ENCODE results near the gene RAP1GDS1.

The RAP1GDS1 gene

DNA sequence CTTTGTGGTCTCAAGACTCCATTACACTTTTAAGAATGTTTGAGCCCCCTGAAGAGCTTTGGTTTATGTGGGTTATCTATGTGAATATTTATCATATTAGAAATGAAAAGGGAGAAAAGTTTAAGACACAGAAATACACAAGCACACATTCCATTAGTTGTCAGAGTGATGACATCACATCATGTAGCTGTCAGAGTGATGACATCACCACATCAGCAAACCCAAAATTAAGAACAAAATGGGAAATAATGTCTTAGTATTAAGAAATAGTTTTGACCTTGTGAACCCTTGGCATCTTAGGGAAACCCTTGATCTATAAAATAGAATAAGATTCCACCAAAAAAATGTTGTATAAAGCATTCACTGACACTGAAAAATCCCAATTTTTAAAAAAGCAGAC, 201.3 kb downstream of the RAP1GDS1 start:
- H3K4me1 ChIP-seq (ENCODE audit: control extremely low read depth in 1 of 4, control insufficient read depth in 4 of 4, insufficient read depth in 4 of 4, low read length in 3 of 4) = peaks cover 0 to 4% (median 3%) of the 10 kb centered on the region in 4 experiments
- ChIA-PET POLR2A (no interaction called here), CTCF (no interaction called here)
- no peaks in the 10 kb centered on the region for H3K27me3 ChIP-seq (replicated peaks in 2 of 5; ENCODE audit: control insufficient read depth in 4 of 5, insufficient read depth in 5 of 5, low read length in 4 of 5)
- no peak overlapping the region for H3K4me3 ChIP-seq (ENCODE audit: control insufficient read depth in 1 of 7, extremely low read depth in 1 of 7, insufficient read depth in 4 of 7, low read depth in 2 of 7, low read length in 6 of 7)
- no peaks in the 10 kb centered on the region for H3K36me3 ChIP-seq (ENCODE audit: control insufficient read depth in 4 of 4, insufficient read depth in 4 of 4, low read length in 3 of 4)
- H3K9me3 ChIP-seq (ENCODE audit: control extremely low read depth in 1 of 5, control insufficient read depth in 4 of 5, insufficient read depth in 2 of 5, low read depth in 1 of 5, low read length in 4 of 5) = peaks cover 0 to 5% (median 0%) of the 10 kb centered on the region in 5 experiments
- DNase-seq = no peak
- H3K27ac ChIP-seq (ENCODE audit: insufficient read depth in 1 of 2, low read depth in 1 of 2, low read length in 2 of 2, poor library complexity in 1 of 2, severe bottlenecking in 2 of 2) = no peak overlapping the region

DNA sequence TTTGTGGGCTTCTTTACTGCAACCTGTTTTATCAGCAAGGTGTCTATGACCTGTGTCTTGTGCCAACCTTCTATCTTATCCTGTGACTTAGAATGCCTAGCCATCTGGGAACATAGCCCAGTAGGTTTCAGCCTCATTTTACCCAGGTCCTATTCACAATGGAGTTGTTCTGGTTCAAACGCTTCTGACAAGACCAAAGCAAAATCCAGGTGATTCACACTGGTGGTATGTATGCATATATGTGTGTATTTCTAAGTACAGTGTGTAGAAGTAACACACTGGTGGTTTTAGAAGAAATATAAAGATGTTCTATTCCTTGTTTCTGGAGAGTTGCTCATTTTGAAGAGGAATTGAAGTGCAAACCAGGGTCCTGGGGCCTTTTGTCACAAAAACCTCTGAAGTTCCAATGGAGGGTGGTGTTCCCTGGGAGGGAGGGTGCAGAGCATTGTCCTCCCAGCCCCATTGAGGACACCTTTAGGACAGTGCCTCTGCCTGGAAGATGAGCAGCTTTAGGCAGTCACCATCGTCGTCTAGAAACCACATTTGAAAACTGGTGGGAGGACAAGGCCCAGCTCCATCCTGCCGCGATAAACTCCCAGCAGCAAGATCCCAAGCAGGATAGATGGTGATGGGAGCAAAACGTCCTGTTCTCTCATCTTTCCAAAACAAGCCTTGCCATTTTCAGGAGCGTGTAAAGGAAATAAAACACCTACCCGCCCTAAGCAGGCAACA, 205.8 kb downstream of the RAP1GDS1 start:
- Histone ChIP-seq H3K4me3 (ENCODE audit: control insufficient read depth in 1 of 7, extremely low read depth in 1 of 7, insufficient read depth in 4 of 7, low read depth in 2 of 7, low read length in 6 of 7) (peak overlapping the region in 1 of 7 experiments; percentile 78), H3K27me3 (replicated peaks in 2 of 5; ENCODE audit: control insufficient read depth in 4 of 5, insufficient read depth in 5 of 5, low read length in 4 of 5) (no peaks in the 10 kb centered on the region), H3K9me3 (ENCODE audit: control extremely low read depth in 1 of 5, control insufficient read depth in 4 of 5, insufficient read depth in 2 of 5, low read depth in 1 of 5, low read length in 4 of 5) (no peaks in the 10 kb centered on the region), H3K4me1 (ENCODE audit: control extremely low read depth in 1 of 4, control insufficient read depth in 4 of 4, insufficient read depth in 4 of 4, low read length in 3 of 4) (peaks cover 0 to 13% (median 11%) of the 10 kb centered on the region in 4 experiments), H3K27ac (ENCODE audit: insufficient read depth in 1 of 2, low read depth in 1 of 2, low read length in 2 of 2, poor library complexity in 1 of 2, severe bottlenecking in 2 of 2) (no peak overlapping the region), H3K36me3 (ENCODE audit: control insufficient read depth in 4 of 4, insufficient read depth in 4 of 4, low read length in 3 of 4) (peaks cover 0 to 5% (median 4%) of the 10 kb centered on the region in 4 experiments)
- 63% methylated on average over 8 of the region's 8 CpGs for WGBS (ENCODE audit: insufficient coverage)
- no peak for DNase-seq
- POLR2A ChIA-PET = no interaction called here
- CTCF ChIA-PET = interaction anchor here (1.1 to 3.0 kb wide), 11 partner anchors 9 to 589 kb away, joined by 3 to 14 read pairs (median 4); no protein-coding TSS in a partner anchor

GRCh38 chr4:98467627-98468072, 206.5 kb downstream of the RAP1GDS1 start:
- ChIA-PET POLR2A (no interaction called here), CTCF (interaction anchor here (0.9 to 3.0 kb wide), 14 partner anchors 9 to 589 kb away, joined by 3 to 14 read pairs (median 4); no protein-coding TSS in a partner anchor)
- peak; percentile 83 to 91 (median 91) for DNase-seq
- Histone ChIP-seq H3K27me3 (replicated peaks in 2 of 5; ENCODE audit: control insufficient read depth in 4 of 5, insufficient read depth in 5 of 5, low read length in 4 of 5) (no peaks in the 10 kb centered on the region), H3K36me3 (ENCODE audit: control insufficient read depth in 4 of 4, insufficient read depth in 4 of 4, low read length in 3 of 4) (peaks cover 0 to 8% (median 6%) of the 10 kb centered on the region in 4 experiments), H3K9me3 (ENCODE audit: control extremely low read depth in 1 of 5, control insufficient read depth in 4 of 5, insufficient read depth in 2 of 5, low read depth in 1 of 5, low read length in 4 of 5) (no peaks in the 10 kb centered on the region), H3K27ac (ENCODE audit: insufficient read depth in 1 of 2, low read depth in 1 of 2, low read length in 2 of 2, poor library complexity in 1 of 2, severe bottlenecking in 2 of 2) (no peak overlapping the region), H3K4me1 (ENCODE audit: control extremely low read depth in 1 of 4, control insufficient read depth in 4 of 4, insufficient read depth in 4 of 4, low read length in 3 of 4) (peaks cover 0 to 13% (median 11%) of the 10 kb centered on the region in 4 experiments), H3K4me3 (ENCODE audit: control insufficient read depth in 1 of 7, extremely low read depth in 1 of 7, insufficient read depth in 4 of 7, low read depth in 2 of 7, low read length in 6 of 7) (peak overlapping the region; percentile 11 to 78 (median 59))
- 3% methylated on average over 16 of the region's 20 CpGs for WGBS (ENCODE audit: insufficient coverage)

DNA sequence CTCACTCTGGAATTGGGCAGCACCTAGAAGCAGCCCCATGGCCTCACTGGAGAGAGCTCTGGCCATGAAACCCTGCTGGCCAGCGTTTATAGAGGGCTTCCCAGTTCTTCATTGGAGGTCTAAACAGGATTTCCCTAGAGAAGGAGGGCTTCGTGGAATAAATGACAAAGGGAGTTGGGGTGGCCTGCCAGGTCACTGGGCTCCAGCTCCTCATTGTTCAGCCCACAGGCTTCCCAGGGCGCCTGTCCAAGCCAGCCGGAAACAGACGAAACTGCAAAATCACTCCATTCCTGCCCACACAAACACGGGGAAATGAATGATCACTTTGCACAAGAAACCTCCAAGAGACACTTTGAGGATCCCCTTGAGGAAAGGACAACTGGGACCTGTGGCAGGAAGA, 207.5 kb downstream of the RAP1GDS1 start:
- DNase-seq = peak in 1 of 3 donors; percentile 54
- no peak overlapping the region for H3K27ac ChIP-seq (ENCODE audit: insufficient read depth in 1 of 2, low read depth in 1 of 2, low read length in 2 of 2, poor library complexity in 1 of 2, severe bottlenecking in 2 of 2)
- 20% methylated on average over 1 of the region's 6 CpGs for WGBS (ENCODE audit: insufficient coverage)
- H3K4me3 ChIP-seq (ENCODE audit: control insufficient read depth in 1 of 7, extremely low read depth in 1 of 7, insufficient read depth in 4 of 7, low read depth in 2 of 7, low read length in 6 of 7) = peak overlapping the region in 2 of 7 experiments; percentile 19 to 33
- H3K4me1 ChIP-seq (ENCODE audit: control extremely low read depth in 1 of 4, control insufficient read depth in 4 of 4, insufficient read depth in 4 of 4, low read length in 3 of 4) = peaks cover 0 to 13% (median 11%) of the 10 kb centered on the region in 4 experiments
- H3K27me3 ChIP-seq (replicated peaks in 2 of 5; ENCODE audit: control insufficient read depth in 4 of 5, insufficient read depth in 5 of 5, low read length in 4 of 5) = no peaks in the 10 kb centered on the region
- ChIA-PET POLR2A (no interaction called here), CTCF (interaction anchor here (1.1 to 3.0 kb wide), 8 partner anchors 8 to 167 kb away, joined by 3 to 14 read pairs (median 4); no protein-coding TSS in a partner anchor)
- H3K36me3 ChIP-seq (ENCODE audit: control insufficient read depth in 4 of 4, insufficient read depth in 4 of 4, low read length in 3 of 4) = peaks cover 0 to 8% (median 6%) of the 10 kb centered on the region in 4 experiments
- H3K9me3 ChIP-seq (ENCODE audit: control extremely low read depth in 1 of 5, control insufficient read depth in 4 of 5, insufficient read depth in 2 of 5, low read depth in 1 of 5, low read length in 4 of 5) = no peaks in the 10 kb centered on the region

DNA sequence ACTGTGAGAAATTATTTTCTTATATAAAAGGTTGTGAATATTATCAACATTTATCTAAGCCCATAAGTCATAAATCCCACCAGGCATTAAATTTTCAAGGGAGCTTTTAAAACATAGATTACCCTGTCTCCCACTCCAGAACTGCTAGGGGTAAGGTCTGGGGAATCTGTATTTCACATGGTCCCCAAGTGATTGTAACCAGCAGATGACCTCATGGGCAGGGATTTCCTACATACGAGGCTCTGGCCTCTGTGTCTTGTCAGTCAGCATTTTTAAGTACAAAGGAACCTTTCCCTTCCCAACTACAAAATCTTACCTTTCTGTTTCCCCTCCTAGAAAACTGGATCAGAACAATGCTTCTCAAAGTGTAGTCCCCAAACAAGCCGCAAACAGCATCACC, 208.6 kb downstream of the RAP1GDS1 start:
- CTCF ChIA-PET = interaction anchor here (1.1 to 3.0 kb wide), 4 partner anchors 7 to 34 kb away, joined by 3 to 14 read pairs (median 5); no protein-coding TSS in a partner anchor
- Histone ChIP-seq H3K27ac (ENCODE audit: insufficient read depth in 1 of 2, low read depth in 1 of 2, low read length in 2 of 2, poor library complexity in 1 of 2, severe bottlenecking in 2 of 2) (no peak overlapping the region), H3K9me3 (ENCODE audit: control extremely low read depth in 1 of 5, control insufficient read depth in 4 of 5, insufficient read depth in 2 of 5, low read depth in 1 of 5, low read length in 4 of 5) (no peaks in the 10 kb centered on the region), H3K27me3 (replicated peaks in 2 of 5; ENCODE audit: control insufficient read depth in 4 of 5, insufficient read depth in 5 of 5, low read length in 4 of 5) (no peaks in the 10 kb centered on the region), H3K36me3 (ENCODE audit: control insufficient read depth in 4 of 4, insufficient read depth in 4 of 4, low read length in 3 of 4) (peaks cover 0 to 8% (median 6%) of the 10 kb centered on the region in 4 experiments), H3K4me3 (ENCODE audit: control insufficient read depth in 1 of 7, extremely low read depth in 1 of 7, insufficient read depth in 4 of 7, low read depth in 2 of 7, low read length in 6 of 7) (no peak overlapping the region), H3K4me1 (ENCODE audit: control extremely low read depth in 1 of 4, control insufficient read depth in 4 of 4, insufficient read depth in 4 of 4, low read length in 3 of 4) (peaks cover 0 to 13% (median 12%) of the 10 kb centered on the region in 4 experiments)
- 83% methylated on average over 2 of the region's 2 CpGs for WGBS (ENCODE audit: insufficient coverage)
- DNase-seq = no peak
- POLR2A ChIA-PET = no interaction called here

DNA sequence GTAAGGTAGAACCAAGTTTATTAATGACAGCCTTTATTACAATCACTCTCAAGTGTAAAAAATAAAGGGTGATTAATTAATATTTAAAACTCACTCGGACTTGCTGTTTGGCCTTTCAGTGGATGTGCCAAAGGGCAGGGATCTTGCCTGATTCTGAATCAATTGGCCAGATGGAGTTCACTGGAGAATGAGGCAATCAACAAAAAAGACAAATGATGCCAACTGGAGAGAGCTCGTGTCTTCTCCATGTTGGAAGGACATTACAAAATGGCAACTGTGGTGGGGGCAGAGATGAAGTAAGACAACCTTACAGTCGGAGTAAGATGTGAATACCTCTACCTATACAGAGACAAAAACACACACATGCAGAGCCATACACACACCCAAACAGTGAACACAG, 209.2 kb downstream of the RAP1GDS1 start:
- Histone ChIP-seq H3K4me1 (ENCODE audit: control extremely low read depth in 1 of 4, control insufficient read depth in 4 of 4, insufficient read depth in 4 of 4, low read length in 3 of 4) (peaks cover 0 to 13% (median 12%) of the 10 kb centered on the region in 4 experiments), H3K9me3 (ENCODE audit: control extremely low read depth in 1 of 5, control insufficient read depth in 4 of 5, insufficient read depth in 2 of 5, low read depth in 1 of 5, low read length in 4 of 5) (no peaks in the 10 kb centered on the region), H3K27ac (ENCODE audit: insufficient read depth in 1 of 2, low read depth in 1 of 2, low read length in 2 of 2, poor library complexity in 1 of 2, severe bottlenecking in 2 of 2) (no peak overlapping the region), H3K4me3 (ENCODE audit: control insufficient read depth in 1 of 7, extremely low read depth in 1 of 7, insufficient read depth in 4 of 7, low read depth in 2 of 7, low read length in 6 of 7) (no peak overlapping the region), H3K27me3 (replicated peaks in 2 of 5; ENCODE audit: control insufficient read depth in 4 of 5, insufficient read depth in 5 of 5, low read length in 4 of 5) (no peaks in the 10 kb centered on the region), H3K36me3 (ENCODE audit: control insufficient read depth in 4 of 4, insufficient read depth in 4 of 4, low read length in 3 of 4) (peaks cover 0 to 8% (median 6%) of the 10 kb centered on the region in 4 experiments)
- POLR2A ChIA-PET = no interaction called here
- WGBS (ENCODE audit: insufficient coverage) = 100% methylated on average over 1 of the region's 3 CpGs
- DNase-seq = no peak
- CTCF ChIA-PET = no interaction called here

- no peak for DNase-seq
- ChIA-PET POLR2A (no interaction called here), CTCF (no interaction called here)
- Histone ChIP-seq H3K27me3 (replicated peaks in 2 of 5; ENCODE audit: control insufficient read depth in 4 of 5, insufficient read depth in 5 of 5, low read length in 4 of 5) (no peaks in the 10 kb centered on the region), H3K36me3 (ENCODE audit: control insufficient read depth in 4 of 4, insufficient read depth in 4 of 4, low read length in 3 of 4) (peaks cover 0 to 8% (median 6%) of the 10 kb centered on the region in 4 experiments), H3K27ac (ENCODE audit: insufficient read depth in 1 of 2, low read depth in 1 of 2, low read length in 2 of 2, poor library complexity in 1 of 2, severe bottlenecking in 2 of 2) (no peak overlapping the region), H3K4me1 (ENCODE audit: control extremely low read depth in 1 of 4, control insufficient read depth in 4 of 4, insufficient read depth in 4 of 4, low read length in 3 of 4) (peaks cover 0 to 13% (median 12%) of the 10 kb centered on the region in 4 experiments), H3K4me3 (ENCODE audit: control insufficient read depth in 1 of 7, extremely low read depth in 1 of 7, insufficient read depth in 4 of 7, low read depth in 2 of 7, low read length in 6 of 7) (no peak overlapping the region), H3K9me3 (ENCODE audit: control extremely low read depth in 1 of 5, control insufficient read depth in 4 of 5, insufficient read depth in 2 of 5, low read depth in 1 of 5, low read length in 4 of 5) (no peaks in the 10 kb centered on the region)
- WGBS (ENCODE audit: insufficient coverage) = 67% methylated on average over 6 of the region's 7 CpGs
These were observed 209.6 kb downstream of the RAP1GDS1 start for GRCh38 chr4:98470831-98471230.
